ENCODE measurements around the gene LZTS3. TPM values are rescaled to one million over a fixed set of nuclear protein-coding genes. Genes with fewer than 3 reads are reported as not detected.

The LZTS3 gene
- total RNA-seq, 1 experiment from 2014 or later, result 32.6 TPM

DNA sequence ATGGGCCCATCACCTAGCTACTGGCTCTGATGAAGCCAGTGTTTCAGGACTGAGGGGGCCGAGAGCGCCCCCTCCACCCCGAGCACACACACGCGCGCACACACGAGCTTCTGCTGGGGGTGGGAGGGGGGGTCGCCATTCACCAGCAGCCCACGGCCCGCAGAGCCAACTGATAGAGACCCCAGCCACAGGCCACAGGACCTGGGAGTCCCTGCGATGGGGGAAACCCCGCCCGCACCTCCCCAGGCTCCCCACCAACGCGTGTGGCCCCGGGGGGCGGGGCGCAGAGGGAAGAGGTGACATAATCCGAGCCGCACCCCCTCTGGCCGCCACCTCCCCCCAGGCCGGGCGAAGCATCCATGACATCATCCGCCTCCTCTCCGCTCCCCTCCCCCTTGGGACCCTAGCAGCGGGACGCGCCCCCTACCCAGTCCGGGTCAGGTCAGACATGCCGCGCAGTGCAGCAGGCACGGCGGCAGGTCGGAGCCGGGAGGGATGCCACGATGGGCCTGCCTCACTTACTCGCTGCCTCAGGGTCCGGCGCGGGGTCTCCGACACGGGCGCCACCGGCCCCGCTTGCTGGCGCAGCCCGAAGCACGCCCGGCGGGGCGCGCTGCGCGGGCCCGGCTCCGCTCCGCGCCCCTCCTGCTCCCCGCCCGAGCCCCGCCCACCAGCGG, at the start of gene LZTS3 (continued):
- TF ChIP-seq SMAD3 (CRISPR knock-in tag; IDR thresholded peaks at IDR 0.05; ENCODE audit: borderline replicate concordance) (no peak), TCF7 (CRISPR knock-in tag; IDR thresholded peaks at IDR 0.05; ENCODE audit: low read depth) (no peak)
- TF ChIP-seq, protein P1, sequence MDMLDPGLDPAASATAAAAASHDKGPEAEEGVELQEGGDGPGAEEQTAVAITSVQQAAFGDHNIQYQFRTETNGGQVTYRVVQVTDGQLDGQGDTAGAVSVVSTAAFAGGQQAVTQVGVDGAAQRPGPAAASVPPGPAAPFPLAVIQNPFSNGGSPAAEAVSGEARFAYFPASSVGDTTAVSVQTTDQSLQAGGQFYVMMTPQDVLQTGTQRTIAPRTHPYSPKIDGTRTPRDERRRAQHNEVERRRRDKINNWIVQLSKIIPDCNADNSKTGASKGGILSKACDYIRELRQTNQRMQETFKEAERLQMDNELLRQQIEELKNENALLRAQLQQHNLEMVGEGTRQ (CRISPR knock-in tag; IDR thresholded peaks at IDR 0.05), result no peak
- TF ChIP-seq, protein P2, sequence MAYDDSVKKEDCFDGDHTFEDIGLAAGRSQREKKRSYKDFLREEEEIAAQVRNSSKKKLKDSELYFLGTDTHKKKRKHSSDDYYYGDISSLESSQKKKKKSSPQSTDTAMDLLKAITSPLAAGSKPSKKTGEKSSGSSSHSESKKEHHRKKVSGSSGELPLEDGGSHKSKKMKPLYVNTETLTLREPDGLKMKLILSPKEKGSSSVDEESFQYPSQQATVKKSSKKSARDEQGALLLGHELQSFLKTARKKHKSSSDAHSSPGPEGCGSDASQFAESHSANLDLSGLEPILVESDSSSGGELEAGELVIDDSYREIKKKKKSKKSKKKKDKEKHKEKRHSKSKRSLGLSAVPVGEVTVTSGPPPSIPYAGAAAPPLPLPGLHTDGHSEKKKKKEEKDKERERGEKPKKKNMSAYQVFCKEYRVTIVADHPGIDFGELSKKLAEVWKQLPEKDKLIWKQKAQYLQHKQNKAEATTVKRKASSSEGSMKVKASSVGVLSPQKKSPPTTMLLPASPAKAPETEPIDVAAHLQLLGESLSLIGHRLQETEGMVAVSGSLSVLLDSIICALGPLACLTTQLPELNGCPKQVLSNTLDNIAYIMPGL (CRISPR knock-in tag; IDR thresholded peaks at IDR 0.05), result peak; percentile 18; the same call in 1 of the 2 replicates

DNA sequence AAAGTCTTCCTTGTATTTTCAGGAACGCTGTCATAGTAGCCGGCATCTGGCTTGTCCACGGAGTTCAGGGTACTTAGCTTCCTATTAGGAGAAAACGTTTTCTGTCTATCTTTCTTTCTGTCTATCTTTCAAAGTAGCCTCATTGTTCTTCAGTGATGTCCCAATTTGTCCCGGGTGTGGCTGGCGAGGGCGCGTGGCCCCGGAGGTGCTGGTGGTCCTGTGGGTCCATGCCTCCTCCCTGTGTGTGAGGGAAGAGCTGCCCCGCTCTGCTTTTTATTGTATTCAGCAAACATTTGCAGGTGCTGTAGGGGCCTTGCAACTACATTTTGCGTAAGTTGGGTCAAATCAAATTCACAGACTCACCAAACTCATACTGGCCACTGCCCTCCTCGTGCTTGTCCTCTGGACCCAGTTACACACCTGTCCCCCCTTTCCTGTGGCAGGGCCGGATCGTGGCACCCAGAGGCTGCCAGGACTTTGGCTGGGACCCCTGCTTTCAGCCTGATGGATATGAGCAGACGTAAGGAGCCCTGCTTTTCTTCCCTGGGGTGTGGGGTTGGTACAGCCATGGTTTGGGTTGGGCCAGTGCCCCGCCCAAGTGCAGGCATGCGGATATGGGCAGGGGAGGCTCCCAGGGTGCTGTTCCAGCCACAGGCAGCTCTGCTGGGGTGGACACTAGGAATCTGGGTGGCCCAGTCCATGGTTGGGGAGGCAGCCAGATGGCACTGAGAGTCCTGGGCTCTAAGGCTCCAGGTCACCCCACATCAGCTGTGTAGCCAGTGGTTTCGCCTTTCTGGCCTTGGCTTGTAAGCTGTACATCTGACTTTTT, 48.3 kb upstream of the LZTS3 start:
- Mint-ChIP-seq H3K27me3 (ENCODE audit: low read depth) (no peaks in the 10 kb centered on the region), H3K9me3 (no peaks in the 10 kb centered on the region), H3K27ac (no peak overlapping the region), H3K4me3 (no peak overlapping the region), H3K36me3 (peaks cover 16% of the 10 kb centered on the region), H3K4me1 (no peaks in the 10 kb centered on the region)
- ChIA-PET CTCF (interaction anchor here (1.3 to 2.9 kb wide), 3 partner anchors 18 to 28 kb away, joined by 4 to 14 read pairs (median 7); partner anchors contain the start of gene SLC4A11), POLR2A (interaction anchor here (0.6 kb wide), 2 partner anchors 41 to 251 kb away, joined by 3 to 5 read pairs; no protein-coding TSS in a partner anchor)
- DNase-seq (ENCODE audit: low spot score), result no peak
- ATAC-seq, result no peak
- TF ChIP-seq FOXJ3 (CRISPR knock-in tag; IDR thresholded peaks at IDR 0.05; ENCODE audit: borderline replicate concordance) (no peak), RORB (CRISPR knock-in tag; IDR thresholded peaks at IDR 0.05) (no peak), ESRRA (CRISPR knock-in tag; IDR thresholded peaks at IDR 0.05; ENCODE audit: borderline replicate concordance) (no peak), RELA (CRISPR knock-in tag; IDR thresholded peaks at IDR 0.05; ENCODE audit: borderline replicate concordance) (no peak), ZNF138 (CRISPR knock-in tag; conservative IDR thresholded peaks at IDR 0.05) (no peak), NR1H2 (CRISPR knock-in tag; IDR thresholded peaks at IDR 0.05) (no peak), GABPB1 (CRISPR knock-in tag; IDR thresholded peaks at IDR 0.05) (no peak), HMGA2 (CRISPR knock-in tag; IDR thresholded peaks at IDR 0.05) (no peak), NR2C2 (CRISPR knock-in tag; IDR thresholded peaks at IDR 0.05) (no peak)
- TF ChIP-seq, protein P3, sequence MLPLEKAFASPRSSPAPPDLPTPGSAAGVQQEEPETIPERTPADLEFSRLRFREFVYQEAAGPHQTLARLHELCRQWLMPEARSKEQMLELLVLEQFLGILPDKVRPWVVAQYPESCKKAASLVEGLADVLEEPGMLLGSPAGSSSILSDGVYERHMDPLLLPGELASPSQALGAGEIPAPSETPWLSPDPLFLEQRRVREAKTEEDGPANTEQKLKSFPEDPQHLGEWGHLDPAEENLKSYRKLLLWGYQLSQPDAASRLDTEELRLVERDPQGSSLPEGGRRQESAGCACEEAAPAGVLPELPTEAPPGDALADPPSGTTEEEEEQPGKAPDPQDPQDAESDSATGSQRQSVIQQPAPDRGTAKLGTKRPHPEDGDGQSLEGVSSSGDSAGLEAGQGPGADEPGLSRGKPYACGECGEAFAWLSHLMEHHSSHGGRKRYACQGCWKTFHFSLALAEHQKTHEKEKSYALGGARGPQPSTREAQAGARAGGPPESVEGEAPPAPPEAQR (CRISPR knock-in tag; IDR thresholded peaks at IDR 0.05), result no peak
- TF ChIP-seq, protein P4, sequence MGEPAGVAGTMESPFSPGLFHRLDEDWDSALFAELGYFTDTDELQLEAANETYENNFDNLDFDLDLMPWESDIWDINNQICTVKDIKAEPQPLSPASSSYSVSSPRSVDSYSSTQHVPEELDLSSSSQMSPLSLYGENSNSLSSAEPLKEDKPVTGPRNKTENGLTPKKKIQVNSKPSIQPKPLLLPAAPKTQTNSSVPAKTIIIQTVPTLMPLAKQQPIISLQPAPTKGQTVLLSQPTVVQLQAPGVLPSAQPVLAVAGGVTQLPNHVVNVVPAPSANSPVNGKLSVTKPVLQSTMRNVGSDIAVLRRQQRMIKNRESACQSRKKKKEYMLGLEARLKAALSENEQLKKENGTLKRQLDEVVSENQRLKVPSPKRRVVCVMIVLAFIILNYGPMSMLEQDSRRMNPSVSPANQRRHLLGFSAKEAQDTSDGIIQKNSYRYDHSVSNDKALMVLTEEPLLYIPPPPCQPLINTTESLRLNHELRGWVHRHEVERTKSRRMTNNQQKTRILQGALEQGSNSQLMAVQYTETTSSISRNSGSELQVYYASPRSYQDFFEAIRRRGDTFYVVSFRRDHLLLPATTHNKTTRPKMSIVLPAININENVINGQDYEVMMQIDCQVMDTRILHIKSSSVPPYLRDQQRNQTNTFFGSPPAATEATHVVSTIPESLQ (CRISPR knock-in tag; IDR thresholded peaks at IDR 0.05), result no peak
- TF ChIP-seq, protein P5, sequence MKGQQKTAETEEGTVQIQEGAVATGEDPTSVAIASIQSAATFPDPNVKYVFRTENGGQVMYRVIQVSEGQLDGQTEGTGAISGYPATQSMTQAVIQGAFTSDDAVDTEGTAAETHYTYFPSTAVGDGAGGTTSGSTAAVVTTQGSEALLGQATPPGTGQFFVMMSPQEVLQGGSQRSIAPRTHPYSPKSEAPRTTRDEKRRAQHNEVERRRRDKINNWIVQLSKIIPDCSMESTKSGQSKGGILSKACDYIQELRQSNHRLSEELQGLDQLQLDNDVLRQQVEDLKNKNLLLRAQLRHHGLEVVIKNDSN (CRISPR knock-in tag; IDR thresholded peaks at IDR 0.05), result no peak
- TF ChIP-seq, protein P6, sequence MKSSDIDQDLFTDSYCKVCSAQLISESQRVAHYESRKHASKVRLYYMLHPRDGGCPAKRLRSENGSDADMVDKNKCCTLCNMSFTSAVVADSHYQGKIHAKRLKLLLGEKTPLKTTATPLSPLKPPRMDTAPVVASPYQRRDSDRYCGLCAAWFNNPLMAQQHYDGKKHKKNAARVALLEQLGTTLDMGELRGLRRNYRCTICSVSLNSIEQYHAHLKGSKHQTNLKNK (CRISPR knock-in tag; IDR thresholded peaks at IDR 0.05), result no peak
- TF ChIP-seq, protein P7, sequence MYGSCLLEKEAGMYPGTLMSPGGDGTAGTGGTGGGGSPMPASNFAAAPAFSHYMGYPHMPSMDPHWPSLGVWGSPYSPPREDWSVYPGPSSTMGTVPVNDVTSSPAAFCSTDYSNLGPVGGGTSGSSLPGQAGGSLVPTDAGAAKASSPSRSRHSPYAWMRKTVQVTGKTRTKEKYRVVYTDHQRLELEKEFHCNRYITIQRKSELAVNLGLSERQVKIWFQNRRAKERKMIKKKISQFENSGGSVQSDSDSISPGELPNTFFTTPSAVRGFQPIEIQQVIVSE (CRISPR knock-in tag; IDR thresholded peaks at IDR 0.05; ENCODE audit: borderline replicate concordance), result no peak
- TF ChIP-seq, protein P8, sequence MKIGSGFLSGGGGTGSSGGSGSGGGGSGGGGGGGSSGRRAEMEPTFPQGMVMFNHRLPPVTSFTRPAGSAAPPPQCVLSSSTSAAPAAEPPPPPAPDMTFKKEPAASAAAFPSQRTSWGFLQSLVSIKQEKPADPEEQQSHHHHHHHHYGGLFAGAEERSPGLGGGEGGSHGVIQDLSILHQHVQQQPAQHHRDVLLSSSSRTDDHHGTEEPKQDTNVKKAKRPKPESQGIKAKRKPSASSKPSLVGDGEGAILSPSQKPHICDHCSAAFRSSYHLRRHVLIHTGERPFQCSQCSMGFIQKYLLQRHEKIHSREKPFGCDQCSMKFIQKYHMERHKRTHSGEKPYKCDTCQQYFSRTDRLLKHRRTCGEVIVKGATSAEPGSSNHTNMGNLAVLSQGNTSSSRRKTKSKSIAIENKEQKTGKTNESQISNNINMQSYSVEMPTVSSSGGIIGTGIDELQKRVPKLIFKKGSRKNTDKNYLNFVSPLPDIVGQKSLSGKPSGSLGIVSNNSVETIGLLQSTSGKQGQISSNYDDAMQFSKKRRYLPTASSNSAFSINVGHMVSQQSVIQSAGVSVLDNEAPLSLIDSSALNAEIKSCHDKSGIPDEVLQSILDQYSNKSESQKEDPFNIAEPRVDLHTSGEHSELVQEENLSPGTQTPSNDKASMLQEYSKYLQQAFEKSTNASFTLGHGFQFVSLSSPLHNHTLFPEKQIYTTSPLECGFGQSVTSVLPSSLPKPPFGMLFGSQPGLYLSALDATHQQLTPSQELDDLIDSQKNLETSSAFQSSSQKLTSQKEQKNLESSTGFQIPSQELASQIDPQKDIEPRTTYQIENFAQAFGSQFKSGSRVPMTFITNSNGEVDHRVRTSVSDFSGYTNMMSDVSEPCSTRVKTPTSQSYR (CRISPR knock-in tag; IDR thresholded peaks at IDR 0.05), result no peak
- TF ChIP-seq, protein P9, sequence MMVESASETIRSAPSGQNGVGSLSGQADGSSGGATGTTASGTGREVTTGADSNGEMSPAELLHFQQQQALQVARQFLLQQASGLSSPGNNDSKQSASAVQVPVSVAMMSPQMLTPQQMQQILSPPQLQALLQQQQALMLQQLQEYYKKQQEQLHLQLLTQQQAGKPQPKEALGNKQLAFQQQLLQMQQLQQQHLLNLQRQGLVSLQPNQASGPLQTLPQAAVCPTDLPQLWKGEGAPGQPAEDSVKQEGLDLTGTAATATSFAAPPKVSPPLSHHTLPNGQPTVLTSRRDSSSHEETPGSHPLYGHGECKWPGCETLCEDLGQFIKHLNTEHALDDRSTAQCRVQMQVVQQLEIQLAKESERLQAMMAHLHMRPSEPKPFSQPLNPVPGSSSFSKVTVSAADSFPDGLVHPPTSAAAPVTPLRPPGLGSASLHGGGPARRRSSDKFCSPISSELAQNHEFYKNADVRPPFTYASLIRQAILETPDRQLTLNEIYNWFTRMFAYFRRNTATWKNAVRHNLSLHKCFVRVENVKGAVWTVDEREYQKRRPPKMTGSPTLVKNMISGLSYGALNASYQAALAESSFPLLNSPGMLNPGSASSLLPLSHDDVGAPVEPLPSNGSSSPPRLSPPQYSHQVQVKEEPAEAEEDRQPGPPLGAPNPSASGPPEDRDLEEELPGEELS (CRISPR knock-in tag; IDR thresholded peaks at IDR 0.05), result no peak

All from WTC11 (cell line).